ENCODE data around the gene RBAK.
"Not testable (repeated sequence)": the region's sequence is repeated elsewhere in the genome, so short reads cannot be mapped to it uniquely, and the experiment has no call there.

The RBAK gene

DNA sequence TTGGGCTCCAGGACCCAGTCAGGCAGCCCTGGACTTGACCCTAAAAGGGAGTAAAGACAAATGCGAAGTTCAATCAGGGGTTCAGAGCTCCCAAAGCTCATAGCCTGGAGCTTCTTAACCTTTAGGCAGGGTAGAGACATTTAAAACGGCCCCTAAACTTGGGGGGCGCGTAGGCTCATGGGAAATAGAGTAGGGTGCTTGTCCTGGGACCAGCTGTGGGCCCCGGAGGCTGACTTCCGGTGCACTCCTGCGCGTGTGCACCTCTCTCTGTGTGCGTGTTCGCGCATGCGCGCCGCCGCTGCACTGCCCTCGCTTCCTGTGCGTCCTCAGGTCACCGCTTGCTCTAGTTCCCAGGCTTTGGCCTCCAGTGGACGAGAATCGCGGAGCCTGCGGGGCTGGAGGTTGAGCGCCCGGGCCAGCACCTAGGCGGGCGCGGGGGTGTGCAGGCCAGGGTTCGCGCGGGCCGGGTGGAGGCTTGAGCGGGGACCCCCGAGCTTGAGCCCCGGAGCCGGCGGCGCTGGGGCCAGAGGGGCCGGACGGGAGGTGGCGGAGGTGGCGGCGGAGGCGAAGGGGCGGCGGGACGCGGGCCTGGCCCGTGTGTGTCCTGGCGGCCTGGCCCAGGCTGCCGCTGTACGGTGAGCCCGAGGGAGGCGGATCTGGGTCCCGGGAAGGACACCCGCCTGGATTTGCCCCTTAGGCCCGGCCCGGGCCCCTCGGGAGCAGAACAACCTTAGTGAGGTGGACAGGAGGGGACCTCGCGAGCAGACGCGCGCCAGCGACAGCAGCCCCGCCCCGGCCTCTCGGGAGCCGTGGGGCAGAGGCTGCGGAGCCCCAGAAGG is at the start of gene RBAK:
Gene RBAK, plus strand, starts transcription at position 303 of the 839 bp plus-strand sequence. CDS start 2,217 bp downstream, outside the sequence.
- DNase-seq = peak; percentile 99

DNA sequence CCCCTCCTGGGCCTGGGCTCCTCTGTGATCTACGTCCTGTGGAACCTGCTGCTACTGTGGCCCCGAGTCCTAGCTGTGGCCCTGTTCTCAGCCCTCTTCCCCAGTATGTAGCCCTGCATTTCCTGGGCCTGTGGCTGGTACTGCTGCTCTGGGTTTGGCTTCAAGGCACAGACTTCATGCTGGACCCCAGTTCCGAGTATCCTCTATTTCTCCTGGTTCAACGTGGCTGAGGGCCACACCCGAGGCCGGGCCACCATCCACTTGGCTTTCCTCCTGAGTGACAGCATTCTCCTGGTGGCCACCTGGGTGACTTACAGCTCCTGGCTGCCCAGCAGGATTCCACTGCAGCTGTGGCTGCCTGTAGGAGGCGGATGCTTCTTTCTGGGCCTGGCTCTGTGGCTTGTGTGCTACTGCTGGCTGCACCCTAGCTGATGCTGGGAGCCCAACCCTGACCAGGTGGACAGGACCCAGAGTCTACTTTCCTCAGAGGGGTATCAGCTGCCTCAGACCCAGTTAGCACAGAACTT is 48.9 kb upstream of the RBAK start:
- DNase-seq = no peak

DNA sequence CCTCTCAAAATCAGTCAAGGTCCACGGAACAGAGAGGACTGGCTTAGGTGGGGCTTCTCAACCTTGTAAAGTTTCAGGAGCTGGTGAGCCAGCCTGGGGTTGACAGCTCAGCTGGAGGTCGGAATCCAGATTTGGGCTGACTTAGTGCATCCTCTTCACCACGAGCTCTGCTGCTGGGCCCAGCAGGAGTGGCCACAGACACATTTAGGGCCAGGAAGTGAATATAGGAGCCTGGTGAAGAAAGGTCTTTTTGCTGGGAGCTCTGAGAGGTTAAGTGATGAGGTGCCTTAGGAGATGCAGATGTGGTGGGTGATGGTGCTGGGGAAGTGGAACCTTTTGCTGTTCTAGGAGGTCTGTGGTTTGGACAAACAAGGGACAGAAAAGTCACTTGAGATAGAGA is 47.4 kb upstream of the RBAK start:
- DNase-seq = no peak

GRCh38 chr7:4998910-4999309 is 46.8 kb upstream of the RBAK start:
- no peak for DNase-seq

DNA sequence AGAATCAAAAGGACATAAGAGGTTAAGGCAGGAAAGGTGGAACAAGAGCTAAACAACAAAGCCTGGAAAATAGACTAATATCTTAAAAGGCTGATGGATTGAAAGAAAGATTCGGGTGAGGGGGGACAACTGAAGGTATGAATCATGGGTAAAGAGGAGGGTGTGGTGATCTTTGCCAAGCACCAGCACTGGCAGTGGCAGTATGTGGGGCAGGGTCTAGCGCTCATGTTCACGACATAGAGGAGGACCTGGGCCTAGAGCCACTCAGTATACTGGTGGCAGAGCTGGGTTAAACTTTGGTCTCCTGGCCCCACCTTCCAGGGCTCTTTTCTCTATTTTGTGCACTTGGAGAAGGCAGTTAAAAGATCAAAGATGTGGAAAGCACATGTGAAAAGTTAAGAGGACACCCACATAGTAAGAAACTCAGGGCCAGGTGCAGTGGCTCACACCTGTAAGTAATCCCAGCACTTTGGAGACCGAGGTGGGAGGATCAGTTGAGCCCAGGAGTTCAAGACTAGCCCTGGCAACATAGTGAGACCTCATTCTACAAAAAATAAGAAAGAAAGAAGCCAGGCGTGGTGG is 46.2 kb upstream of the RBAK start:
- DNase-seq = no peak

DNA sequence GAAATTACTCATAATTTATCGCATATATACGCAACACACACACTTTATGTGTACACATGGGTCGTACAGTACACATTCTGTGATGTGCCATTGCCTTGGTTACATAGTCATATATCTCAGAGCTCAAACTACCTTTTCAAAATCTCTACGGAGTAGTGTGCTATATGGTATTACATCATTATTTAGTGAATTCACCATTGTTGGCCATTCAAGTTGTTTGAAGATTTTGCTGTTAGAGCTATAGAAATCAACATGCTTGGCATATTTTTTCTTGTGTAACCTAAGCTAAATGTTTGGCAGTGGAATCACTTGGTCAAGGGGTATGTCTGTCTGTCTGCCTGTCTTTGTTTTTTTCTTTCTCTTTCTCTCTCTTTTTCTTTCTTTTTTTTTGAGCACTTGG is 44.7 kb upstream of the RBAK start:
- DNase-seq = no peak

DNA sequence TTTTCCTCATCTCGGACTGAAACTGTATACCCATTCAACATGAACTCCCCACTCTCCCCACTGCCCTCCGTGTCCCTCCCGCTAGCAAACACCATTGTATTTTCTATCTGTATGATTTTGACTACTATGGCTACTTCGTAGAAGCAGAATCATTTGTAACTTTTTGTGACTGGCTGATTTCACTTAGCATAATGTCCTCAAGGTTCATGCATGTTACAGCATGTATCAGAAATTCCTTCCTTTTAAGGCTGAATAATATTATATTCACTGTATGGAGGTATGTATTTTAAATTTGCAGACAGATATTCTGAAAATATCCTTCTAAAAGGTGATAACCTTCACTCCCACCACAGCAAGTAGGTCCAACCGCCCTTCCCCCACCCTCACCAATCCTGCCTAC is 43.7 kb upstream of the RBAK start:
- no peak for DNase-seq

DNA sequence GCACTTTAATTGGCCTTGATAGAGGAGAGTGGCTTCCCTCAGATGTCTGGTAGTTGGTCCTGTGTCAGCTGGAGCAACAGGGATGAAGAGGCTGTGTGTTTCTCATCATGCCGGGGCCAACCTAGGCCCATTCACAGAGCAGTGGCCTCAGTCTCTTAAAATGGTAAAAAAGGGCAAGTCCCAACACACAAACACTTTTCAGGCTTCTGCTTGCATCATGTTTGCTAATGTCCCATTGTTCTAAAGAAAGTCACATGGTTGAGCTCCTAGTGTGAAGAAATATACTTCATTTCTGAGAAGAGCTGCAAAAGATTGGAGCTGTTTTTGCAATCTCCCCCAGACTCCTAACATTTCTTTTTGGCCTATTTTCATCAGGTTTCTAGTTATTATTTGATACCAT is 40.6 kb upstream of the RBAK start:
- DNase-seq = no peak

DNA sequence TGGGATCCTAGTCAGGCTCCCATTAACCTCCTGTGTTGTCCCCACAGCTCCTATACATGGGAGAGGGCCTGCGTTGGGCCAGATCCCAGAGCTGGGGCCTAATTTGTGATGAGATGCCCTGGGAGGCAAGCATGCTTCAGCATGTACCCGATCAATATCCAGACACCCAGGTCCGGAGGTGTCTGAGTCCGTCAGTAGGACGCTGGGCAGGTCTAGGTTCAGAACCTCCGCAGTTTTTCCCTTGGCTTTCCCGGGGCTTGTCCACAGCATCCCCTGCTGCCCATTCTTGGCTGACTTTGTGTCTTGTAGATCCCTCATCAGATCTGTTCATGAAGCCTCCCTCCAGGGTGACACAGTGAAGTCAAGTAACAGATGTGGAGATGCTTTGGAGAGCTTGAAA is 32.7 kb upstream of the RBAK start:
- DNase-seq = no peak

GRCh38 chr7:5015936-5016335 is 29.7 kb upstream of the RBAK start:
- not testable (repeated sequence) for DNase-seq

DNA sequence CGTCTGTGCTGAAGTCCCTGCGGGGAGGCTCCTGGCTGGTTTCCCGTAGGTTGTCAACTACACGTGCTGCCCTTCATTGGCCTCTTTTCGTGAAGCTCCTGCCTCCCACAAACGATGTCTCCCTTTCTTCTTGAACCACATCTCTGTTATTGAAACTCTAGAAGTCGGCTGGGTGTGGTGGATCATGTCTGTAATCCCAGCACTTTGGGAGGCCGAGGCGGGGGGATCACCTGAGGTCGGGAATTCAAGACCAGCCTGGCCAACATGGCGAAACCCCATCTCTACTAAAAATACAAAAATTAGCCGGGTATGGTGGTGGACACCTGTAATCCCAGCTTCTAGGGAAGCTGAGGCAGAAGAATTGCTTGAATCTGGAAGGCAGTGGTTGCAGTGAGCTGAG is 28.0 kb upstream of the RBAK start:
- not testable (repeated sequence) for DNase-seq

DNA sequence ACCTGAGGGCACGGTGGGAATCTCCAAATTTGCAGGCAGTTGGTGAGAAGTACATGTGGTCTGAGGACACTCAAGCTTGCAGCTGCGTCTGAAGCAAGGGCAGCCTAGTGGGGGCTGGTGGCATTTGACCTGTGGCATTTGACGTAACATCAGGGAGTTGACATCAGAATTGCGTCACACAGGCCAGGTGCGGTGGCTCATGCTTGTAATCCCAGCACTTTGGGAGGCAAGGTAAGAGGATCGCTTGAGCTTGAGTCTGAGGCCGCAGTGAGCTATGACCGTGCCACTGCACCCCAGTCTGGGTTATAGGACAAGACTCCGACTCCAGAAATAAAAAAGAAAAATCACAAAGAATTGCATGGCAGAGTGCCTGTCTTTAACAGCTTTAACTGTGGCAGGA is 25.6 kb upstream of the RBAK start:
- no peak for DNase-seq

GRCh38 chr7:5020976-5021550 is 24.6 kb upstream of the RBAK start:
- DNase-seq = not testable (repeated sequence)

DNA sequence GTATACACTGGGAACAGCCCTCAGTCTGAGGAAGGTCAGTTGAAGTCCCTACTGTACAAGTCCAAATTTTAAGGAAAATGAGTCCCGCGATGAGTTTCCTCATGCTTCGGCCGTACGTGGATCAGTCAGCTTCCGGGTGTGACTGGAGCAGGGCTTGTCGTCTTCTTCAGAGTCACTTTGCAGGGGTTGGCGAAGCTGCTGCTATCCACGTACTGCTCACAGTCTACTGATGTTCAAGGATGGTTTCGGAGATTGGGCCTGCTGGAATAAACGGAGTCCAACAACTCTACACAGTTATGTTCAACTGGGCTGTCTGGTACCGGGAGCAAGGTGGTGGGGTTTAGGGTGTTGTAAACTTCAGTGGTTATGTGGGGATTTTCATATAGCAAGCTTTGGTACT is 22.0 kb upstream of the RBAK start:
- DNase-seq = not testable (repeated sequence)

- DNase-seq = not testable (repeated sequence)
These were observed 17.8 kb upstream of the RBAK start for GRCh38 chr7:5027796-5028410.

DNA sequence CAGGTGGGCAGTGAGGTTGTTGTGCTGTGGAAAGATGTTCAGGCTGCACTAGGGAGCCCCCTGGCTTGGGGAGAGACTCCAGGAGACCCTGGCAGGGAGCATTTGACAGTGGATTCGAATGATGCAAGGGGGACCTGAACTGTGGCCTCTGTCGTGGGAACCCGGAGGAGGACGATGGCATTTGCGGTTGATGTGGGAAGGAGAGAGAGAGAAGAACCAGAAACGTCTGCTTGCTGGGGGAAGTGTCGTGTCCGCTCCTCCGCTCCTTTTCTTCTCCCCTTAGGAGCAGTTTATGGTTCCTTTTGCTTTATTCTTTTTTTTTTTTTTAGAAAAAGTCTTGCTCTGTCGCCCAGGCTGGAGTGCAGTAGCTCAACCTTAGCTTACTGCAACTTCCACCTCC is 12.5 kb upstream of the RBAK start:
- DNase-seq = not testable (repeated sequence)

DNA sequence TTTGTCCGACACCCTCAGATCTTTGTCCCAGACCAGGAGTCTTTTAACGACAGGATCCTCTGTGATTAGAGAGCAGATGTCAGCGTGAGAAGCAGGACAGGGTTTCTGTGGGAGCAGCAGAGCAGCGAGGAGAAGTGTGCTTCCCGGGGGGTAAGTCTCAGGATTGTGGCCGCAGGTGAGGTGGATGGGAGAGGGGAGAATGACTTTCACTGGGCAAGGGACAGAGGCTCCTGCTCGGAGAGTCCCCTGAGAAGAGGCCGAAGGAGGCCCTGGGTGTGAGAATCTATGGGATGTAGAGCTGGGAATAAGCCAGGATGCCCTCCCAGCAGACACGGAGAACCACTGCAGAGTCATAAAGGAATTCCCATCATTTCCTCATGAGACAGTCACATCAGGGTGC is 10.4 kb upstream of the RBAK start:
- DNase-seq = no peak

DNA sequence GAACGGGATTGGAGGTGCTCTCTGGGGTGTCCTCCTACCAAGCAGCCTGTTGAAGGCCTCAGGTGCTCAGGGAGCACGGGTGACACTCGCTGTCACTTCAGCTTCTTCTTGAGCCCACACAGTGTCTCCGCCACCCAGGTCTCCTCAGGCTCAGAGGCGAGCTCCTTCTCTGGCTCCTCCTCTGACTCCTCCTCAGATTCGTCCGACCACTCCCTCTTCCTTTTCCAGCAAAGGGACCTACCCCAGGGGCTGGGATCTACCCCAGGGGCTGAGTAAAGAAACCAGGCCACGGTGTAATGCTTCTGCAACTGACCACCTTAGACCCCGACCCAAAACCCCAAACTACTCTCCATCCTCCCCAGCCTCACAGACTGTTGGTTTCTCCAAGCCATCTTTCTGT is 9.2 kb upstream of the RBAK start:
- DNase-seq = no peak

GRCh38 chr7:5041047-5041446 is 4.6 kb upstream of the RBAK start:
- DNase-seq = no peak

GRCh38 chr7:5043661-5044060 is 2.0 kb upstream of the RBAK start:
- DNase-seq = no peak

GRCh38 chr7:5046397-5046732 is 705 bp downstream of the RBAK start:
- DNase-seq = not testable (repeated sequence)

- DNase-seq = not testable (repeated sequence)
These were observed 1.5 kb downstream of the RBAK start for GRCh38 chr7:5047127-5047526.

DNA sequence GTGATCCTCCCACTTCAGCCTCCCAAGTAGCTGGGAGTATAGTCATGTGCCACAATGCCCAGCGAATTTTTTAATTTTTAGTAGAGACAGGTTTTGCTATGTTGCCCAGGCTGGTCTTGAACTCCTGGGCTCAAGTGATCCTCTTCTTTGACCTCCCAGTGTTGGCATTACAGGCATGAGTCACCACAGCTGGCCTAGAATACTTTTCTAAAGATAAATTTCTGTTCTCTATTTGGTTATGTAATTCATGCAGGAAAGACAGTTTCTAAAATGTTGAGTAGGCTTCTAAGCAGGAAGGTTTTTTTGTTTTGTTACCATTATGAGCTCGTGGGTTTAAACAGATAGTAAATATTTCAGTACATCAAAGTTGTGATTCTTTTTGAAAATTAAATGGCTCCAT is 5.0 kb downstream of the RBAK start:
- DNase-seq = no peak

- not testable (repeated sequence) for DNase-seq
These were observed 6.1 kb downstream of the RBAK start for GRCh38 chr7:5051731-5052130.
